ENCODE data around the gene ALDH3B2. TPM values are rescaled to one million over a fixed set of nuclear protein-coding genes. Genes with fewer than 3 reads are reported as not detected.

The ALDH3B2 gene
- total RNA-seq, 2 experiments from 2014 or later, result not detected

- no peak overlapping the region for H3K4me3 Mint-ChIP-seq
- no peak for DNase-seq
- H3K27ac Mint-ChIP-seq, result no peak overlapping the region
- POLR2A ChIA-PET, result no interaction called here
- H3K36me3 Mint-ChIP-seq, result peaks cover 2% of the 10 kb centered on the region
- ATAC-seq (ENCODE audit: low read depth), result no peak
- H3K4me1 Mint-ChIP-seq, result no peaks in the 10 kb centered on the region
- peaks cover 7% of the 10 kb centered on the region for H3K9me3 Mint-ChIP-seq
- H3K27me3 Mint-ChIP-seq, result peaks cover 20% of the 10 kb centered on the region
Observed at GRCh38 chr11:67673358-67673757, 1.1 kb downstream of the ALDH3B2 start.

GRCh38 chr11:67671211-67671520 lies 3.3 kb downstream of the ALDH3B2 start:
- POLR2A ChIA-PET, result no interaction called here
- peaks cover 6% of the 10 kb centered on the region for H3K27me3 Mint-ChIP-seq
- no peaks in the 10 kb centered on the region for H3K36me3 Mint-ChIP-seq
- DNase-seq (no peak), ATAC-seq (ENCODE audit: low read depth) (no peak)
- H3K4me1 Mint-ChIP-seq, result no peaks in the 10 kb centered on the region
- H3K4me3 Mint-ChIP-seq, result no peak overlapping the region
- H3K27ac Mint-ChIP-seq, result no peak overlapping the region
- peaks cover 2% of the 10 kb centered on the region for H3K9me3 Mint-ChIP-seq

- POLR2A ChIA-PET, result no interaction called here
- H3K4me1 Mint-ChIP-seq, result no peaks in the 10 kb centered on the region
- H3K27me3 Mint-ChIP-seq, result peaks cover 6% of the 10 kb centered on the region
- DNase-seq (no peak), ATAC-seq (ENCODE audit: low read depth) (peak; percentile 13)
- H3K36me3 Mint-ChIP-seq, result no peaks in the 10 kb centered on the region
- peaks cover under 1% of the 10 kb centered on the region for H3K9me3 Mint-ChIP-seq
- no peak overlapping the region for H3K27ac Mint-ChIP-seq
- H3K4me3 Mint-ChIP-seq, result no peak overlapping the region
Observed at GRCh38 chr11:67670316-67671210, 3.9 kb downstream of the ALDH3B2 start.

DNA sequence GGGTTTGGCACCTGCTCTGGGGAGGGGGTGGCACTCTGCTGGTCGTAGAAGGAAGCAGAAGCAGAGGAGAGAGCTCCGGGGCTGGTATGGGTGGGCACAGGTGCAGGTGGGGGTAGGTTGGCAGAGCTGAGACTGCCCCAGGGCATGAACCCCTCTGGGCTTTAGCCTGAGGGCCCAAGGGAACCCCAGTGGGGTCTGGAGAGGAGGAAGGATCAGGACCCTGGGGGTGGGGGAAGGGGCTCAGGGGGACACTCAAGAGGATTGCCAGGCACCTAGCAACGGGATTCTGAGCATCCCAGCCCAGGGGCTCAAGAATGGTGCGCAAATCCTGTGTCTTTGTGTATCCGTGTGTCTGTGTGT lies 6.3 kb downstream of the ALDH3B2 start:
- Mint-ChIP-seq H3K27me3 (peaks cover 2% of the 10 kb centered on the region), H3K9me3 (no peaks in the 10 kb centered on the region), H3K27ac (no peak overlapping the region), H3K36me3 (no peaks in the 10 kb centered on the region), H3K4me1 (no peaks in the 10 kb centered on the region), H3K4me3 (no peak overlapping the region)
- POLR2A ChIA-PET, result no interaction called here
- DNase-seq, result no peak
- ATAC-seq (ENCODE audit: low read depth), result no peak

- DNase-seq (no peak), ATAC-seq (ENCODE audit: low read depth) (no peak)
- no peaks in the 10 kb centered on the region for H3K36me3 Mint-ChIP-seq
- no peak overlapping the region for H3K27ac Mint-ChIP-seq
- H3K9me3 Mint-ChIP-seq, result no peaks in the 10 kb centered on the region
- no peaks in the 10 kb centered on the region for H3K4me1 Mint-ChIP-seq
- H3K4me3 Mint-ChIP-seq, result no peak overlapping the region
- POLR2A ChIA-PET, result no interaction called here
- H3K27me3 Mint-ChIP-seq, result peaks cover 6% of the 10 kb centered on the region
Observed at GRCh38 chr11:67667490-67668191, 6.8 kb downstream of the ALDH3B2 start.

GRCh38 chr11:67666676-67667489 lies 7.5 kb downstream of the ALDH3B2 start:
- Mint-ChIP-seq H3K36me3 (no peaks in the 10 kb centered on the region), H3K27me3 (peaks cover 5% of the 10 kb centered on the region), H3K4me3 (no peak overlapping the region), H3K4me1 (no peaks in the 10 kb centered on the region), H3K9me3 (no peaks in the 10 kb centered on the region), H3K27ac (no peak overlapping the region)
- POLR2A ChIA-PET, result no interaction called here
- ATAC-seq (ENCODE audit: low read depth) (no peak), DNase-seq (no peak)

DNA sequence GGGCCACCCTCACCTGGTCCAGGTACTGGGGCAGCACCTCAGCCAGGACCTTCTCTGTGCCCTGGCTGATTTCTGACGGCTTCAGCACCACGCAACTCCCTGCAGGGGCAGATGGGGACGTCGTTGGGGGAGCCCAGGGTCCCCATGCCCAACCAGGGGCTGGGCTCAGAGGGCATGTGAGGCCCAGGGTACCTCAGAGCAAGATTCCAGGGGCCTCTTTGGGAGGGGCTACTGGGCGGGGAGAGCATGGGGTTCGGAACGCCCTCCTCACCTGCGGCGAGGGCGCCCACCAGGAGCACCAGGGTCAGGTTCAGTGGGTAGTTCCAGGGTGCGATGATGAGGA lies 8.1 kb downstream of the ALDH3B2 start:
- H3K4me1 Mint-ChIP-seq, result no peaks in the 10 kb centered on the region
- POLR2A ChIA-PET, result no interaction called here
- H3K4me3 Mint-ChIP-seq, result no peak overlapping the region
- no peaks in the 10 kb centered on the region for H3K9me3 Mint-ChIP-seq
- no peaks in the 10 kb centered on the region for H3K36me3 Mint-ChIP-seq
- no peak overlapping the region for H3K27ac Mint-ChIP-seq
- ATAC-seq (ENCODE audit: low read depth) (no peak), DNase-seq (no peak)
- H3K27me3 Mint-ChIP-seq, result peaks cover 9% of the 10 kb centered on the region

DNA sequence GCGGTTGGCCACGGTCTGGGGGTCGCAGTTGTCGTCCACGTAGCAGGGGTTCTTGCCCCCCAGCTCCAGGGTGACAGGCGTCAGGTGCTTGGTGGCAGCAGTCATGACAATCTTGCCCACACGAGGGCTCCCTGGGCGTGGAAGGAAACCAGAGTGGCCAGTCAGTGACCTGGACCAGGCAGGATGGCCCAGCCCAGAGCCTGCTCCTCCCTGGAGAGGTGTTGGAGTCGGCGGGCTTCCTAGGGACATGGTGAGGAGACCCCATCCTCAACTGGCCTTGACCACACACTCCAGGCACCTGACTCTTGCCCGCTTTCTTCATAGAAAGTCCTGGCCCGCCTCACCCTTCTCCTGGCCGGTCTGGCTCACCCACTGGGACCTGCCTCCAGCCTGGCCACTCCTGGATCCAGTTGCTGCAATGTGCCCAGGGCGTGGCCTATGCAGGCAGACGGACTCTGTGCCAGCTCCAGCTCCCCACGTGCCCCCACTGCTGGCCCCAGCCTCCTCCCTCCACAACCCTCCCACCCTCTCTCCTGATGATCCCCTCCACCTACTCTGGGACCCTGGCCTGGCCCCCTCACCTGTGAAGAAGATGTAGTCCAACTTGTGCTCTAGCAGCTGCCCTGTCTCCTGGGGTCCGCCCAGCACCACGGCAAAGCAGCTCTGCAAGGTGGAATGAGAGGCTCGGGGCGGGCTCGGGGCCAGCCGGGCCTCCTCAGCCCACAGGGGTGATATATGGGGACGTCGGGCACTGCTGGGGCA lies 8.7 kb downstream of the ALDH3B2 start:
- no peaks in the 10 kb centered on the region for H3K36me3 Mint-ChIP-seq

DNA sequence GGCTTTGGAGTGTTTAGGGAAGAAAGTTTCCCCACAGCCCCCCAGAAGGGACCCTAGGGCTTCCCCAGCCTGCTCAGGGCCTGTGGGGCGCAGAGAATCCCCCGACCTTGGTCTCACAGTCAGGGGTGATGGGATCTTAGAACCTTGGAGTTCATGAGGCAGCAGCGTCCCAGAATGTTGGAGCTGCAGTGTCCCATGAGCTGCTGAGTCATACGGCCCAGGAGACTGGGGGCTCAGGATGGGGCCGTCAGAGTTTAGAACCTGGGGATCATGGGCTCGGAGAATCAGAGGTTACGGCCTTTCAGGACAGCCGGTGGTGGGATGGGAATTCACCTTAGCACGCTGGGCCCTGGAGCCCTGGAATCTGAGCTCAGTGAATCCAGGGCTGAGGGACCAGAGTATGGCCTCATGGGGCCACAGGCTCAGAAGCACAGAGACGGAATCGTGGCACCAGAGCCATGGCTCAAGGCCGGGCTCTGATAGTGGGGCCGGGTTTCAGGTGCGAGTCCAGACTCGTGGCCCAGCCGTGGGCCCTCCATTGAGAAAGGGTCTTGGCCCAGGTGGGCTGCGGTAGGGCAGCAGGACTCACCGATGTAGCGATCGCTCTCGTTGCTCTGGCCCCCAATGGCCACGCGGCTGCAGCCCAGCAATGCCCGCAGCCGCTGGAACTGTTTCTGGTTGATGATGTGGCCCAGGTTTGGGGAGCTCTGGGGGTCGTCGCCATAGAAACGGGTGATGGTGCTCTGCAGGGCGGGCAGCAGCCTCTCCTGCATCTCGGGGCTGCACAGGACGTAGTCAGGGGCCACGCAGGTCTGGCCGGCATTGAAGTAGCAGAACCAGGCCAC lies 9.5 kb downstream of the ALDH3B2 start:
- ATAC-seq (ENCODE audit: low read depth) (no peak), DNase-seq (no peak)
- Mint-ChIP-seq H3K9me3 (no peaks in the 10 kb centered on the region), H3K4me3 (no peak overlapping the region), H3K27ac (no peak overlapping the region), H3K4me1 (no peaks in the 10 kb centered on the region), H3K27me3 (peaks cover 12% of the 10 kb centered on the region), H3K36me3 (no peaks in the 10 kb centered on the region)
- POLR2A ChIA-PET, result no interaction called here

More for the DNA sequence above, 8.7 kb downstream of the ALDH3B2 start:
- DNase-seq (no peak), ATAC-seq (ENCODE audit: low read depth) (no peak)
- Mint-ChIP-seq H3K4me1 (no peaks in the 10 kb centered on the region), H3K27ac (no peak overlapping the region), H3K4me3 (no peak overlapping the region), H3K9me3 (no peaks in the 10 kb centered on the region), H3K27me3 (peaks cover 9% of the 10 kb centered on the region)
- POLR2A ChIA-PET, result no interaction called here

- no peaks in the 10 kb centered on the region for H3K9me3 Mint-ChIP-seq
- ATAC-seq (ENCODE audit: low read depth) (no peak), DNase-seq (no peak)
- H3K4me3 Mint-ChIP-seq, result no peak overlapping the region
- POLR2A ChIA-PET, result no interaction called here
- H3K27me3 Mint-ChIP-seq, result peaks cover 12% of the 10 kb centered on the region
- H3K36me3 Mint-ChIP-seq, result no peaks in the 10 kb centered on the region
- no peak overlapping the region for H3K27ac Mint-ChIP-seq
- no peaks in the 10 kb centered on the region for H3K4me1 Mint-ChIP-seq
Observed at GRCh38 chr11:67664213-67664585, 10.2 kb downstream of the ALDH3B2 start.

GRCh38 chr11:67663532-67664212 lies 10.8 kb downstream of the ALDH3B2 start:
- Mint-ChIP-seq H3K9me3 (no peaks in the 10 kb centered on the region), H3K36me3 (no peaks in the 10 kb centered on the region), H3K4me1 (no peaks in the 10 kb centered on the region), H3K27me3 (peaks cover 12% of the 10 kb centered on the region), H3K4me3 (no peak overlapping the region), H3K27ac (no peak overlapping the region)
- POLR2A ChIA-PET, result no interaction called here
- DNase-seq (no peak), ATAC-seq (ENCODE audit: low read depth) (no peak)

DNA sequence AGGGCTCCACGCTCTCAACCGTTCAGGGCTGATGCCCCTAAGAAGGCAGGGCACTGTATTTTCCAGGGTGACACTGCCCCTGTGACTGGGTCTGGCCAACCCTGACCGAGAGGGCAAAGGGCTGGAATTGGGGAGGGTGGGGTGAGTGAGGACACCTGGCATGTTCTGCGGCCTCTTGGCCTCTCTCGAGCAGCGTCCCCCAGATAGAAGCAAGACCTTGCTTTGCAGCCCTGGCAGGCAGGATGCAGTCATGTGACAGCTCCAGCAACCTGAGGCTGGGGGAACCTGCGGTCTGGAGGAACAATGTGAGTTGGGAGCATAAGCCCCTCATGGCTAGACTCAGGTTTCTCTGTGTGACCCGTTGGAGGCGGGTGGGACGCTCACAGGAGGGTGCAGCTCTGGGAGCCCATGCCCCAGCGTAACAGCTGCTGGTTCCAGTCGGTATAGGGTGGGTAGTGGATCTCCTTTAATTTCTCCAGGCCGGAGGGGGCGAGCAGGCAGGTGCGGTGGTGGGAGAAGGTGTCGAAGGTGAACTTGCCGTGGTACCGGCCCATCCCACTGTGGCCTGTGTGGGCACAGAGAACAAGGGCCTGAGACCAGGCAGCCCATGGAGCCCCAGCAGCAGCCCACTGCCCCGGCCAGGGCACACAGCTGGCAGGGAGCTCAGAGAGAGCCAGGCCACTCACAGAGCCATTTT lies 11.4 kb downstream of the ALDH3B2 start:
- no peak for DNase-seq
- no peak overlapping the region for H3K27ac Mint-ChIP-seq
- H3K9me3 Mint-ChIP-seq, result no peaks in the 10 kb centered on the region
- POLR2A ChIA-PET, result no interaction called here
- H3K36me3 Mint-ChIP-seq, result no peaks in the 10 kb centered on the region
- no peak overlapping the region for H3K4me3 Mint-ChIP-seq
- peaks cover 12% of the 10 kb centered on the region for H3K27me3 Mint-ChIP-seq
- no peak for ATAC-seq (ENCODE audit: low read depth)
- no peaks in the 10 kb centered on the region for H3K4me1 Mint-ChIP-seq

Data from activated naive CD8-positive, alpha-beta T cell treated with anti-CD3 and anti-CD28 coated beads, Interleukin-2, amount 10 ng/mL, durations not matched to agents 7 days and 5 days (primary cell).